SK-N-SH (cell line): Measurements from ENCODE around the gene FLNA. TPM values are rescaled to one million over a fixed set of nuclear protein-coding genes. Genes with fewer than 3 reads are reported as not detected.
"Not testable (repeated sequence)": the region's sequence is repeated elsewhere in the genome, so short reads cannot be mapped to it uniquely, and the experiment has no call there.

Experiments
- CTCF ChIA-PET: fragments of 300-600, 350-600 bp; formaldehyde crosslinking; extraction: SDS; loops from one replicate; lab custom pipeline; 2021; lab: Yijun Ruan, JAX
- POLR2A ChIA-PET: fragments of 350-600 bp; sonication (Branson Sonifier 250); formaldehyde crosslinking; extraction: SDS; loops from one replicate; lab custom pipeline; 2020; ENCODE audit warnings: antibody characterized with exemption, inconsistent platforms; lab: Yijun Ruan, JAX
- DNase-seq: peaks from one replicate; pipeline ENCODE4 v3.0.0; 2012
- H2AFZ ChIP-seq: fragments of 200-600 bp; sonication (generic); 2 replicates; pipeline ENCODE4 v1.8.1; 2016; ENCODE audit warnings: antibody characterized with exemption, mild to moderate bottlenecking, low read depth
- H3F3A ChIP-seq: fragments of 200-600 bp; sonication (generic); replicated peaks from 2 replicates; pipeline ENCODE3; 2016; ENCODE audit warnings: antibody characterized with exemption, mild to moderate bottlenecking; ENCODE audit not compliant: insufficient read depth
- H3K27ac ChIP-seq, 2 experiments: fragments of 200-500 bp in 1 of 2; fragments of 200-600 bp in 1 of 2; sonication (Bioruptor generic) in 1 of 2; sonication (generic), shearing (Covaris generic) in 1 of 2; 2 replicates each; pipeline versions ENCODE4 v1.5.1 to v1.6.1; 2014 to 2016; ENCODE audit warnings: low read depth in 2 of 2, inconsistent platforms in 1 of 2, low read length in 1 of 2, mild to moderate bottlenecking in 1 of 2, mixed read lengths in 1 of 2
- H3K27me3 ChIP-seq: fragments of 200-600 bp; sonication (generic), shearing (Covaris generic); 2 replicates; pipeline ENCODE4 v1.6.1; 2016; ENCODE audit warnings: mixed run types; ENCODE audit not compliant: insufficient read depth
- H3K36me3 ChIP-seq, 2 experiments: fragments of 200-500 bp in 1 of 2; fragments of 200-600 bp in 1 of 2; sonication (Bioruptor generic) in 1 of 2; sonication (generic) in 1 of 2; replicated peaks in 1 of 2; 2 replicates each; pipeline versions ENCODE3 to v1.5.1; 2014 to 2016; ENCODE audit warnings: low read length in 1 of 2, mild to moderate bottlenecking in 1 of 2; ENCODE audit not compliant: insufficient read depth in 2 of 2, control insufficient read depth in 1 of 2
- H3K4me1 ChIP-seq, 2 experiments: fragments of 200-500 bp in 1 of 2; fragments of 200-600 bp in 1 of 2; sonication (Bioruptor generic) in 1 of 2; sonication (generic), shearing (Covaris generic) in 1 of 2; 2 replicates each; pipeline versions ENCODE4 v1.5.1 to v1.6.1; 2014 to 2016; ENCODE audit warnings: low read depth in 1 of 2, low read length in 1 of 2, mixed run types in 1 of 2; ENCODE audit not compliant: insufficient read depth in 2 of 2, control insufficient read depth in 1 of 2
- H3K4me2 ChIP-seq: fragments of 200-600 bp; sonication (generic), shearing (Covaris generic); 2 replicates; pipeline ENCODE4 v1.6.1; 2017; ENCODE audit warnings: mixed run types
- H3K4me3 ChIP-seq, 2 experiments: fragments of 200-500 bp in 1 of 2; fragments of 200-600 bp in 1 of 2; sonication (Bioruptor generic) in 1 of 2; sonication (generic), shearing (Covaris generic) in 1 of 2; 2 replicates each; pipeline versions ENCODE4 v1.5.1 to v1.8.1; 2014 to 2016; ENCODE audit warnings: low read depth in 2 of 2, inconsistent platforms in 1 of 2, low read length in 1 of 2, mild to moderate bottlenecking in 1 of 2, mixed read lengths in 1 of 2, moderate library complexity in 1 of 2
- H3K79me2 ChIP-seq: fragments of 200-600 bp; sonication (generic); 2 replicates; pipeline ENCODE4 v1.8.1; 2017; ENCODE audit warnings: mild to moderate bottlenecking; ENCODE audit not compliant: insufficient read depth
- H3K9ac ChIP-seq: fragments of 200-600 bp; sonication (generic); 2 replicates; pipeline ENCODE4 v1.6.1; 2017; ENCODE audit warnings: mixed run types
- H3K9me2 ChIP-seq: fragments of 200-600 bp; sonication (generic); 2 replicates; pipeline ENCODE4 v1.6.1; 2017; ENCODE audit warnings: mixed run types
- H3K9me3 ChIP-seq: fragments of 200-600 bp; sonication (generic); 2 replicates; pipeline ENCODE4 v1.6.1; 2017; ENCODE audit warnings: mixed run types, mild to moderate bottlenecking, moderate library complexity
- H4K20me1 ChIP-seq: fragments of 200-600 bp; sonication (generic); 2 replicates; pipeline ENCODE4 v1.6.1; 2017; ENCODE audit warnings: mild to moderate bottlenecking, mixed run types; ENCODE audit not compliant: insufficient read depth
- CHD2 ChIP-seq: fragments of 150-350 bp; IDR thresholded peaks from 2 replicates; pipeline ENCODE4 v1.6.1; 2018; ENCODE audit warnings: low read length; ENCODE audit not compliant: partially characterized antibody
- FOSL2 ChIP-seq: IDR thresholded peaks from 2 replicates; pipeline ENCODE4 v1.4.0; 2012; ENCODE audit warnings: low read depth, mild to moderate bottlenecking, moderate library complexity, borderline replicate concordance
- MEF2A ChIP-seq: IDR thresholded peaks from 2 replicates; pipeline ENCODE4 v1.4.0; 2012; ENCODE audit warnings: low read depth, borderline replicate concordance
- MXI1 ChIP-seq: IDR thresholded peaks from 2 replicates; pipeline ENCODE4 v1.6.1; 2012; ENCODE audit warnings: mild to moderate bottlenecking, low read depth, low read length, improper control_type of control experiment
- NFIC ChIP-seq: IDR thresholded peaks from 2 replicates; pipeline ENCODE4 v1.4.0; 2012; ENCODE audit warnings: borderline replicate concordance
- POLR2AphosphoS5 ChIP-seq: IDR thresholded peaks from 2 replicates; pipeline ENCODE4 v1.6.1; 2012; ENCODE audit warnings: low read depth, low read length
- RCOR1 ChIP-seq: fragments of 150-350 bp; IDR thresholded peaks from 2 replicates; pipeline ENCODE4 v1.6.1; 2017; ENCODE audit warnings: antibody characterized with exemption, low read length
- SIN3A ChIP-seq: IDR thresholded peaks from 2 replicates; pipeline ENCODE4 v1.6.1; 2012; ENCODE audit warnings: low read depth, mild to moderate bottlenecking, low read length, moderate library complexity, borderline replicate concordance
- SMC3 ChIP-seq: IDR thresholded peaks from 2 replicates; pipeline ENCODE4 v1.6.1; 2012; ENCODE audit warnings: low read depth, low read length, improper control_type of control experiment
- TAF1 ChIP-seq: IDR thresholded peaks from 2 replicates; pipeline ENCODE4 v1.6.1; 2012; ENCODE audit warnings: low read depth, mild to moderate bottlenecking, low read length, moderate library complexity, borderline replicate concordance
- TCF12 ChIP-seq: IDR thresholded peaks from 2 replicates; pipeline ENCODE4 v1.4.0; 2012
- USF2 ChIP-seq: fragments of 150-350 bp; IDR thresholded peaks from 2 replicates; pipeline ENCODE4 v1.6.1; 2017; ENCODE audit warnings: antibody characterized with exemption, low read length, low read depth, borderline replicate concordance
- WGBS: methylation state at CpG from one replicate; pipeline ENCODE4 v1.1.6; 2017; ENCODE audit warnings: low lambda C conversion rate; 5-methylcytosine and 5-hydroxymethylcytosine counted together
- polyA plus RNA-seq, 3 experiments: library from polyadenylated mRNA; depleted of rRNA; stranded (reverse); fragments of >200 nt; gene quantifications; 2 replicates each; pipeline ENCODE4 v1.2.3, GENCODE V29; 2012
- TF ChIP-seq, protein P1 (sequence below): IDR thresholded peaks from 2 replicates; pipeline ENCODE4 v1.4.0; 2012; ENCODE audit warnings: low read depth
- TF ChIP-seq, protein P2 (sequence below): IDR thresholded peaks from 2 replicates; pipeline ENCODE4 v1.4.0; 2012; ENCODE audit warnings: low read depth, borderline replicate concordance

FLNA gene
- polyA plus RNA-seq, 1 of the 3 experiments (the other 2 are of a cell fraction): 550 TPM

DNA sequence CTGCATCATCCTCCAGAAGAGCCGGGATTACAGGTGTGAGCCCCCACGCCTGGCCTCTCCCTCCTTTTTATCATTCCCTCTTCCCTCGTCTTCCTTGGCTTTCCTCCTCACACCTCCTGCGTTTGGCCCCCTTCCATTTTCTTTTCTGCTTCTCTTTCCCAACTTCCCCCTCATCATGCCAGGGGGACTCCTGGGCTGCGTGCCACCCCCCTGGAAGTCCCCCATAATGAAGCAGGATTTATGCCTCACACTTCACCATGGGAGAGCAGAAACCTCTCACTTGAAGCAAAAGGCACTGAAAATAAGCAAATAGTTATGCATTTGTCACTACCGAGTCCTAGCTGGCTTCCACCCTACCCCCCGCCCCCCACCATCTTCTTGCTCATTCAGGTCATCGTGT lies 71.0 kb downstream of the FLNA start:
- Histone ChIP-seq H3K27me3 (peaks cover 26% of the 10 kb centered on the region), H3K4me3 (no peak overlapping the region), H3K9me2 (no peaks in the 10 kb centered on the region), H3K27ac (no peak overlapping the region), H2AFZ (no peak overlapping the region), H3K79me2 (no peaks in the 10 kb centered on the region), H3F3A (no peaks in the 10 kb centered on the region), H3K9me3 (no peaks in the 10 kb centered on the region), H4K20me1 (no peaks in the 10 kb centered on the region), H3K9ac (no peak overlapping the region), H3K36me3 (no peaks in the 10 kb centered on the region), H3K4me2 (no peak overlapping the region)
- ChIA-PET CTCF (no interaction called here), POLR2A (interaction anchor here (0.7 kb wide), 1 partner anchor 172 kb away, joined by 3 read pairs; no protein-coding TSS in a partner anchor)
- 35% methylated on average over 8 of the region's 8 CpGs for WGBS
- no peak for DNase-seq
- TF ChIP-seq POLR2AphosphoS5 (no peak), USF2 (no peak), MEF2A (no peak), CHD2 (no peak), TCF12 (no peak), SMC3 (no peak), TAF1 (no peak), NFIC (no peak), MXI1 (no peak), RCOR1 (no peak), SIN3A (no peak), FOSL2 (no peak)
- TF ChIP-seq, protein P1, sequence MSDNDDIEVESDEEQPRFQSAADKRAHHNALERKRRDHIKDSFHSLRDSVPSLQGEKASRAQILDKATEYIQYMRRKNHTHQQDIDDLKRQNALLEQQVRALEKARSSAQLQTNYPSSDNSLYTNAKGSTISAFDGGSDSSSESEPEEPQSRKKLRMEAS: no peak
- TF ChIP-seq, protein P2, sequence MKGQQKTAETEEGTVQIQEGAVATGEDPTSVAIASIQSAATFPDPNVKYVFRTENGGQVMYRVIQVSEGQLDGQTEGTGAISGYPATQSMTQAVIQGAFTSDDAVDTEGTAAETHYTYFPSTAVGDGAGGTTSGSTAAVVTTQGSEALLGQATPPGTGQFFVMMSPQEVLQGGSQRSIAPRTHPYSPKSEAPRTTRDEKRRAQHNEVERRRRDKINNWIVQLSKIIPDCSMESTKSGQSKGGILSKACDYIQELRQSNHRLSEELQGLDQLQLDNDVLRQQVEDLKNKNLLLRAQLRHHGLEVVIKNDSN: no peak
- TF ChIP-seq, all 33 proteins: peak for 0
- peaks cover 0 to 5% of the 10 kb centered on the region in 2 experiments; a peak in 1 of 4 replicates for H3K4me1 ChIP-seq

GRCh38 chrX:154302998-154303397 lies 71.4 kb downstream of the FLNA start:
- H3K9me3 ChIP-seq, DNase-seq, H3K4me2 ChIP-seq, H3K27ac ChIP-seq, H3K9ac ChIP-seq, H3K4me3 ChIP-seq, CTCF ChIA-PET, H3F3A ChIP-seq, H4K20me1 ChIP-seq, H2AFZ ChIP-seq, H3K9me2 ChIP-seq, H3K36me3 ChIP-seq, H3K79me2 ChIP-seq, H3K4me1 ChIP-seq: not testable (repeated sequence)
- peaks cover 26% of the 10 kb centered on the region for H3K27me3 ChIP-seq
- WGBS: 61% methylated on average over 7 of the region's 7 CpGs
- POLR2A ChIA-PET: interaction anchor here (0.7 kb wide), 1 partner anchor 171 kb away, joined by 3 read pairs; no protein-coding TSS in a partner anchor
